ENCODE data around the gene FAAH2.

DNA sequence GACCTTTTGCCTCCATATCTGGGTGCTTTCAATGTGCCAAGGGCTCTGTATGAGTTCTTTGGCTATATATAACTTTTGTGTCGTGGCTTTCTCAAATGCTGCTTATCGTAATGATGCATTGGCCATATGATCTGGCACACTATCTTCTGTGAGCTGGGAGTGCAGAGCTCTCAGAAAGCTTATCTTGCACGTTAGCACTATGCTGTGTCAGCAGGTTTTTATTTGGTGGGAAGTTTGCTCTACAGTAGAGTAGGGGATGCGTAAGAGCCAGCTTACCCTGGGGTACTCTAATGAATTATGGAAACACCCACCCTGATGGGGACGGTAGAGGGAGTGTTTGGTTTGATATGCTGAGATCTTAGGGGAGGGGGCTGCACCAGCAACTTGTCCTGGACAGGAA lies 119.6 kb downstream of the FAAH2 start:
- TF ChIP-seq, protein P1, sequence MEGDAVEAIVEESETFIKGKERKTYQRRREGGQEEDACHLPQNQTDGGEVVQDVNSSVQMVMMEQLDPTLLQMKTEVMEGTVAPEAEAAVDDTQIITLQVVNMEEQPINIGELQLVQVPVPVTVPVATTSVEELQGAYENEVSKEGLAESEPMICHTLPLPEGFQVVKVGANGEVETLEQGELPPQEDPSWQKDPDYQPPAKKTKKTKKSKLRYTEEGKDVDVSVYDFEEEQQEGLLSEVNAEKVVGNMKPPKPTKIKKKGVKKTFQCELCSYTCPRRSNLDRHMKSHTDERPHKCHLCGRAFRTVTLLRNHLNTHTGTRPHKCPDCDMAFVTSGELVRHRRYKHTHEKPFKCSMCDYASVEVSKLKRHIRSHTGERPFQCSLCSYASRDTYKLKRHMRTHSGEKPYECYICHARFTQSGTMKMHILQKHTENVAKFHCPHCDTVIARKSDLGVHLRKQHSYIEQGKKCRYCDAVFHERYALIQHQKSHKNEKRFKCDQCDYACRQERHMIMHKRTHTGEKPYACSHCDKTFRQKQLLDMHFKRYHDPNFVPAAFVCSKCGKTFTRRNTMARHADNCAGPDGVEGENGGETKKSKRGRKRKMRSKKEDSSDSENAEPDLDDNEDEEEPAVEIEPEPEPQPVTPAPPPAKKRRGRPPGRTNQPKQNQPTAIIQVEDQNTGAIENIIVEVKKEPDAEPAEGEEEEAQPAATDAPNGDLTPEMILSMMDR (IDR thresholded peaks at IDR 0.05; ENCODE audit: borderline replicate concordance, extremely low read depth, low read length, poor library complexity, severe bottlenecking) = no peak
- TF ChIP-seq EZH2 (IDR thresholded peaks at IDR 0.05; ENCODE audit: borderline replicate concordance, low read depth, low read length, severe bottlenecking) = no peak

Data from DND-41 (cell line).